Spleen (tissue), 7 donors: Measurements from ENCODE around the gene ZFHX2.

Experiments
- CTCF ChIP-seq, 11 experiments: fragments of 200-600 bp in 7 of 11; fragments of 450-650 bp in 4 of 11; sonication (generic) in 4 of 11; IDR thresholded peaks in 8 of 11; conservative IDR thresholded peaks in 3 of 11; 1 replicate in 7 of 11; 2 replicates in 4 of 11; pipeline versions ENCODE4 v1.4.0 to v1.8.0; 2016 to 2021; ENCODE audit warnings: antibody characterized with exemption in 11 of 11, inconsistent platforms in 4 of 11, mild to moderate bottlenecking in 1 of 11
- POLR2A ChIP-seq, 3 donors: fragments of 450-650 bp; IDR thresholded peaks; one replicate each; pipeline ENCODE4 v1.5.1; 2017; ENCODE audit warnings: antibody characterized with exemption in 3 of 3, mild to moderate bottlenecking in 1 of 3
- donor health status: DM: no; HTN: no; CAD: no; lungs with moderate emphysema.
- donor health status: DM: no; HTN: no; CAD: no.
- donor health status: DM: no; HTN: no; CAD: no.

- TF ChIP-seq CTCF (IDR thresholded peaks at IDR 0.05 in 8 of 11, conservative IDR thresholded peaks at IDR 0.05 in 3 of 11) (no peak), POLR2A (IDR thresholded peaks at IDR 0.05) (no peak)
These were observed 14.1 kb downstream of the ZFHX2 start for GRCh38 chr14:23537351-23538049.
